NCI-H748 treated with DMSO at 0.1 percent for 48 hours (cell line): Measurements from ENCODE around the gene KCNK16.

ENCODE experiments used
- DNase-seq: peaks from one replicate; lab custom pipeline; 2025; lab: John Stamatoyannopoulos, UW

Gene KCNK16

DNA sequence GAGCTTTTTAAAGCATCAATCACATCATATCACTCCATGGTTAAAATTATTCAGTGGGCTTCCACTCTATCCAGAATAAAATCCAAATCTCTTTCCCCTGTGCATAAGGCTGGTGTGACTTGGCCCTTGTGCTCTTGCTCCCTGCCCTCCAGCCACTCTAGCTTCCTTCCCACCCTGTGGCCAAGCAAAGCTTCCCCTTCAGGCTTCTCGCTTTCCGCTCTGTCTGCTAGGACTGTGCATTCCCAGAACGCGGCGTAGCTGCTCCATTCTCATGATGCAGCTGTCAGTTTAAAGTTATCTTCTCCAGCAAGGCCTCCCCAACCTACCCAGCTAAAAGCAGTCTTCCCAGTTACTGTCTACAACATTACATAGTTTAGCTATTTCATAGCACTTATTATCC lies 19.4 kb upstream of the KCNK16 start:
- no peak for DNase-seq

- DNase-seq = no peak
These were observed 18.9 kb upstream of the KCNK16 start for GRCh38 chr6:39341352-39341751.

- peak; percentile 84 for DNase-seq
These were observed 17.5 kb upstream of the KCNK16 start for GRCh38 chr6:39339868-39340550.

- DNase-seq = no peak
These were observed 16.8 kb upstream of the KCNK16 start for GRCh38 chr6:39339096-39339867.

DNA sequence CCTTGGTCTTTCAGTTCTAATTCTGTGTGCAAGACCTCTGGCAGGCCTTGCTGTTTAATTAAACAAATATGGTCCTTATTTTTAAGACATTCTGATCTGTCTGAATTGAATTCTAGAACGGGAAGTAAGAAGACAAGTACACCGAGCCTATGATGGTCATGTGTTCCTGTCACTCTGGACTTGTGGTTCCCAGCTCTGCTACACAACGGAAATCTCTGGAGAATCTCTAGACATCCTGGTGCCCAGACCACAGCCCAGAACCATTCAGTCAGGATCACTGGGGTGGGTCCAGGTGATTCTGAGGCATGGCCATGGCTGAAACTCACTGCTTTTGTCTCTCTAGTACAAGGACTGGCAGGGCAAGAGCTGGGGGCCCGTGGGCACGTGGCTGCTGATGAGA lies 15.9 kb upstream of the KCNK16 start:
- DNase-seq = no peak

- DNase-seq = no peak
These were observed 13.5 kb upstream of the KCNK16 start for GRCh38 chr6:39335780-39336545.

- DNase-seq = no peak
These were observed 11.3 kb upstream of the KCNK16 start for GRCh38 chr6:39333644-39334438.

DNA sequence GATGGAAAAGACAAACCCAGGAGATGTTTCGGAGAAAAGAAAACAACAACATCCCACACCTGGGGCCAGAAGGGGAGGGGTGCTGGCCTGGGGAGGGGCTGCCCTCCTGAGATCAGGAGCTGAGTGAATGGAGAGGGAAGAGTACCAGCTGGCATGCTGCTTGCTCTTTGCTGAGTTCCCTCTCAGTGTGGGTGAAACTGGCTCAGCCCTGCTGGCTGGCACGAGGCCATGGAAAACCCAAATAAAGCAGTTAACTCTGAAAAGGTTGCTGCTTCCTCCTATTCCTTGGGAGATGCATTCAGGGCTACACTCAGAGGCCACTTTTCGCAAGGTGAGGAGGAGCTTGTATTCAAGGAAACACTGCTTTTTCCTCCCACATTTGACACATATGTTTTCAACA lies 8.0 kb upstream of the KCNK16 start:
- DNase-seq = no peak

DNA sequence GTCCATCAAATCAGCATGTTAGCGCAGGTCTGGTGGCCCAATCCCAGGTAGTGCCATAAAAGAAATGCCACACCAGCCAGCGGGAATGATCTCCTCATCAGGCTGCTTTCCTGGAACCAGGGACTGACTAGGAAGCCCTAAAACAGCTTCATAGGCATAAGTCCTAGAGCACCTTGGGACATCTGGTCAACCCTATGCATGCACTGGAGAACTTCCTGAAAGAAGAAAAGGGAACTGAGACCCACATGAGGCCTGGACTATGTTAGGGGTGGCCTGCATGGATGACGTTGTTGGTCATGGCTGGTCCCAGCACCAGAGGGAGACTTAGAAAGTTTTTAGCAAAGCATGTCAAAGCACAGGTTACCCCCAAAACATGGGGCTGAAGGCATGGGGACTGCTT lies 7.6 kb upstream of the KCNK16 start:
- DNase-seq = no peak

GRCh38 chr6:39328066-39328465 lies 5.6 kb upstream of the KCNK16 start:
- DNase-seq = no peak

GRCh38 chr6:39327507-39327906 lies 5.0 kb upstream of the KCNK16 start:
- DNase-seq = no peak

DNA sequence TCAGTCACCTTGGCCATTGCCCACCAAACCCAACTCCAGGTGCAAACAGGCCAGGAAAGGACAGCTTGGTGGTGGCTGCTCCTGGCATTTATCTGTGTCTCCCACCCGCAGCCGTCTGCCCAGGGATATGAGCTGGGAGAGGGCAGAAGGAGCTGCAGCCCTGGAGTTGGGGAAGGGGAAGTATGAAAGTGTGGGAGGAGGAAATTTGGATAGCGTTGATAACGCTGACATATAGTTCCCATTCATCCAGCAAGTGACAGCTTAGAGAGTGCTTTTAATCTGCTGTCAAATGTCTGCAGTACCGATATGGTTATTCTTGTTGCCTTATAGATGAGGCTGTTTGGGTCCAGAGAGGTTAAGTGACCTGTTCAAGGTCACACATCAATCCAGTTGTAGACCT lies 741 bp downstream of the KCNK16 start:
- no peak for DNase-seq

DNA sequence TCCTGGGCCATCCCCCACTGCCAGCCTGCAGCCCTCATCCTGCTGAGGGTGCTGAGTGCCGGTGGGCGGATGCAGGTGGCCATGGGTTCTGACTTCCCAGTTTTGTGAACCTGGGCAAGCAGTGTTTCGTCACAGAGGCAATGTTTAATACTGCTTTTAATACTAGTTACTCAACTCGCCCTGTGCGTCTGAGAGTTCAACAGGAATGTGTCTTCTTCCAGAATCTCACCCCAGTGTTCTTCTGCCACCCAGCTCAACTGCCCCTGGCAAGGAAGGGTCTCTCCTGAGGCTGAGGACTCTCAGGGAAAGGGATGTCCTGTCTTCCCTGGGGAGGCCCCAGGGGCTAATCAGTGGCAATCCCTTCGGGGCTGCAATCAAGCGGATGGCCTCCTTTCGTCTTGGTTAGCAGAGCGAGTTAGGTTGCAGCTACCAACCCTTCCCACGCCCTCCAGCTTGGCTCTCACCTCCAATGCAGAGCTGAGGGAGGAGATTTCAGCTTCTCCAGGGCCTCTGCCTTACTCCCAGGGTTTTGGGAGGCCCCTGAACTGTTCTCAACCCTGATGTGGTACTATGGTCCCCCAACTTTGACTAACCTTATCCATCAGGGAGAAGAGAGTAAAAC lies 2.0 kb downstream of the KCNK16 start:
- DNase-seq = no peak

DNA sequence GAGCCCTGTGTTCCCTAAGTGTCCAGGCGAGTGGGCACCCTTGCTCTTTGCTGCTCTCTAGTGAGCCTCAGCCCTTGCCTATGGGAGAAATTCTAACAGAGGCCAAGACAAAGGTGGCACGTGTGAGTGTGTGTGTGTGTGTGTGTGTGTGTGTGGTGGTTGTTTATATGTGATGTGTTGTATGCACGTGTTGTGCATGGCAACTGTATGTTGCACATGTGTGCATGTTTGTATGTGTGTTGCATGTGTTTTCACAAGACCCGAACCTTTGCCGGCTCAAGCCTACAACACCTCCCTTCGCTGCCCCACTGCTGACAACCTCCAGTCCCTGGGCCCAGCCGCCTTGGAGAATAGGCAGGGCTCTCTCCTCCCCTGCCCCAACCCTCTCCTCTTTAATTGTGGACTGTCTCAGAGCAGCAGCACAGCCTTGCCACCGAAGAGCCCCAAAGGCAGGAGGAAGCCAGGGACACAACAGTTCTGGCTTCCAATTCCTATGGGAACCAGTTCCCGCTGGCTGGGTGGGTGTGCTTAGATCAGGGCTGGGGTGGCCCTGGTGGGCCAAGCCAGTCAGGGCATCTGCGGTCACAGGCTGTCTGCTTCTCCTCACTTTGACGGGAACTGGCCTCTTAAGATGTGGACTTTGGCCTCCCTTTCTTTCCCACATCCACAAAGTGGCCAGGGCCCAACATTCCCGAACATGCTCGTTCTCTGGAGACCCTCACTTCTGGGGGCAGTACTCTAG lies 2.7 kb downstream of the KCNK16 start:
- DNase-seq = no peak

- no peak for DNase-seq
These were observed 5.2 kb downstream of the KCNK16 start for GRCh38 chr6:39317256-39317655.

DNA sequence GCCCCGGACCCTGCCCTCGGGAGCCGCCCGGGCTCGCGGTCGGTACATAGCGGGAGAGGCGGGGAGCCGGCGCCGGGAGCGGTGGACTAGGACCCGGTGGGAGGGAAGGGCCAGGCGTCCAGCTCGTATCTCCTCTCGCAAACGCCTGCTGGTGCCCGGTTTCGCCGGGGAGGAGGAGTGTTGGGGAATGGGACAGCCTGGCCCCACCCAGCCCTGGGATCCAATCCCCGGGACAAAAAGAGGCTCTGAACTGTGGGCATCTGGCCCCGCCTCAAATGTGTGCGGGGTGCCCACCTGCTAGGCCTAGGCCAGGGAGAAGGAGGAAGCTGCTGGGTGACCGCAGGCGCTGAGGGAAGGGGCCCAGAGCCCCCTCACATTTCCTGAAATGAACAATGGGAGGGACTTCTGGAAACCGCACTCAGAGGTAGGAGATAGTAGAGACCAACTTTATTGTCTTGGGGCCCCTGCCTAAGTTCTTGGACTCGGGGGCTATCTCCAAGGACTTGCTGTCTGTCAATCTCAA lies 8.2 kb downstream of the KCNK16 start, which contains the start of gene KCNK17:
Gene KCNK17, minus strand, starts transcription at position 147 of the 523 bp plus-strand sequence. Its CDS starts 99 bp downstream, at position 48.
- DNase-seq = no peak

DNA sequence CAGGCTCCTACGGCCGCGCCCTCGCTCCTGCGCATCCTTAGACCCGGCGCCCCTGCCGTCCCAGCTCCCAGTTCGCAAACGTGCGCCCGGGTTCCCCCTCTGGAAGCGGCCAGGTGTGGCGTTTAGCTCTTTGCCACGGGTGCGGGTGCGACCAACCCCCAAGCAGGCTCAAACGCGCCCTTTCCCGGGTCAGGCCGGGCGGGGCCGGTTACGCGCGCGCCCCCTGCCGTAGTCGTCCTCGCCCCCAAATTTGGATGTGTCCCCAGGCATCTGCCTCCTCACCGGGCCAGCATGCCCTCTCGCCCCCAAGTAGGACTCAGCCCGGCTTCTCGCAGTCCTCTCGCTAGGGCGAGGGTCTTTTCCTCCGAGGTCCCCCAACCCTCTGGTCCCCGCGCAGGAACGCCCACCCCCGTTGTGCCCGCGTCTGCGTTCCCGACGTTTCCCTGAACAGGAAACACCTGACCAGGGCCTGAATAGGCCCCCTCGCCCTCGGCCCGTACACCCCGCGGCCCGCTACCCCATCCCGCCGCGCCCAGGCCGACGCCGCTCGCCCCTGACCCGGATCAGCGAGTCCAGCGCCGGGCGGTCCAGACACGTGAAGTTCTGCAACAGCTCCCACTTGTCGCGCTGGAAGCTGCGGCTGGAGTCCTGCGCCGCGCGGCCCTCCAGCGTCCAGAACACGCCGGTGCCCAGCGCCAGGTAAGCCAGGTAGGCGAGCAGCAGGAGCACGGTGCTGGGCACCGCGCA lies 8.8 kb downstream of the KCNK16 start:
- no peak for DNase-seq

DNA sequence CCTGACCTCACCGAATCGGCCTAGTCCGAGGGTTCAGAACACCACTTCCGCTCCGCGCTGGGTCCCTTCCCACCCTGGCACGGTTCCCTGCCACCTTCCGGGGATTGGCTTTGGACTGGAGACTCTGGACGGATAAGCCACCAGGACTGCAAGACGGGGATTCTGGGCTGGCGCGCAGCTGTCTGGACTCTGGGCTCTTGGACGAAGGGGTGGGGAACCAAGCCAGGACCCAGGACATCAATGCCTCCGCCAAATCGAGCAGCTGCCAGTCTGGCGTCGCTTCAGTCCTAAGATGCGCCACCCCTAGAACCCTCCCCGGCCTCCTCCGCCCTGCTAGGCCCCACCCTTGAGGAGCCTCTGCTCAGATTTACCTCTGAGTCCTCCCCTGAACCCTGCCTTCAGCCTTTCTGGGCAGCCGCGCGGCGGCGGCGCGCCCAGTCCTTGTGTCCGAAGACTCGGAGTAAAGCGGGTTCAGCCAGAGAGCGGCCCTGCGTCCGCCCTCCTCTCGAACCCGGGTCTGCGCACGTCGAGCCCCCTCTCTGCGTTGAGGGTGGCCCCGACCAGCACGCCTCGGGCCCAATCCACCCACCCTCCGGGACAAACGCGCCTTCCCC lies 9.5 kb downstream of the KCNK16 start:
- DNase-seq = no peak

- no peak for DNase-seq
These were observed 12.0 kb downstream of the KCNK16 start for GRCh38 chr6:39310542-39310941.
